Tibial artery (tissue), 4 donors: ENCODE results near the gene FAM3D.
"Not testable (repeated sequence)": the region's sequence is repeated elsewhere in the genome, so short reads cannot be mapped to it uniquely, and the experiment has no call there.

Experiments
- DNase-seq, 2 donors: peaks; one replicate each; pipeline ENCODE4 v3.0.0-alpha.2; 2019
- H3K27ac ChIP-seq, 2 donors: fragments of 200-600 bp; sonication (generic) in 1 of 2; 1 replicate in 1 of 2; 2 replicates in 1 of 2; pipeline ENCODE4 v1.5.1; 2018 to 2019; ENCODE audit warnings: mild to moderate bottlenecking in 1 of 2
- H3K27me3 ChIP-seq, 2 donors: fragments of 200-600 bp; sonication (generic) in 1 of 2; one replicate each; pipeline versions ENCODE4 v1.5.1 to v1.6.0; 2016 to 2019
- H3K36me3 ChIP-seq, 3 donors: fragments of 200-600 bp; sonication (generic) in 2 of 3; one replicate each; pipeline ENCODE4 v1.5.1; 2016 to 2019; ENCODE audit warnings: mild to moderate bottlenecking in 2 of 3
- H3K4me1 ChIP-seq, 4 donors: fragments of 200-600 bp; sonication (generic) in 2 of 4; 1 replicate in 3 of 4; 2 replicates in 1 of 4; pipeline ENCODE4 v1.5.1; 2016 to 2019
- H3K4me3 ChIP-seq, 2 donors: fragments of 200-600 bp; sonication (generic) in 1 of 2; 1 replicate in 1 of 2; 2 replicates in 1 of 2; pipeline ENCODE4 v1.5.1; 2018 to 2019; ENCODE audit warnings: mild to moderate bottlenecking in 2 of 2
- H3K9me3 ChIP-seq, 3 donors: fragments of 200-600 bp; sonication (generic) in 1 of 3; one replicate each; pipeline ENCODE4 v1.5.1; 2016 to 2019
- CTCF ChIP-seq, 2 experiments: fragments of 200-600 bp in 1 of 2; fragments of 450-650 bp in 1 of 2; IDR thresholded peaks; one replicate each; pipeline ENCODE4 v1.5.1; 2017 to 2019; ENCODE audit warnings: antibody characterized with exemption in 2 of 2, mild to moderate bottlenecking in 1 of 2, moderate library complexity in 1 of 2
- intact Hi-C: fragments of 100-400 bp; cut with DNase I; formaldehyde crosslinking; loops from one replicate; pipeline ENCODE4 v1.15.0; 2023; ENCODE audit warnings: low total_unique reads

Gene FAM3D

GRCh38 chr3:58680879-58681525 is 14.4 kb upstream of the FAM3D start:
- Histone ChIP-seq H3K27me3 (peaks cover 0 to 5% of the 10 kb centered on the region in 2 donors), H3K9me3 (no peaks in the 10 kb centered on the region), H3K36me3 (no peaks in the 10 kb centered on the region), H3K4me1 (no peaks in the 10 kb centered on the region), H3K4me3 (no peak overlapping the region), H3K27ac (no peak overlapping the region)
- DNase-seq: no peak
- intact Hi-C loops: no loop called here
- TF ChIP-seq CTCF (IDR thresholded peaks at IDR 0.05): no peak

GRCh38 chr3:58679974-58680666 is 13.5 kb upstream of the FAM3D start:
- Histone ChIP-seq H3K4me3 (no peak overlapping the region), H3K27me3 (peaks cover 0 to 5% of the 10 kb centered on the region in 2 donors), H3K36me3 (no peaks in the 10 kb centered on the region), H3K27ac (no peak overlapping the region), H3K4me1 (no peaks in the 10 kb centered on the region), H3K9me3 (no peaks in the 10 kb centered on the region)
- DNase-seq: no peak
- intact Hi-C loops: no loop called here
- no peak for TF ChIP-seq CTCF (IDR thresholded peaks at IDR 0.05)

- no peak for TF ChIP-seq CTCF (IDR thresholded peaks at IDR 0.05)
- H3K27ac ChIP-seq: no peak overlapping the region
- intact Hi-C loops: no loop called here
- H3K27me3 ChIP-seq: peaks cover 0 to 5% of the 10 kb centered on the region in 2 donors
- no peaks in the 10 kb centered on the region for H3K9me3 ChIP-seq
- no peaks in the 10 kb centered on the region for H3K4me1 ChIP-seq
- no peaks in the 10 kb centered on the region for H3K36me3 ChIP-seq
- DNase-seq: no peak
- no peak overlapping the region for H3K4me3 ChIP-seq
These were observed 12.9 kb upstream of the FAM3D start for GRCh38 chr3:58679446-58679845.

GRCh38 chr3:58678177-58678970 is 11.8 kb upstream of the FAM3D start:
- H3K36me3 ChIP-seq, H3K27me3 ChIP-seq, H3K27ac ChIP-seq, DNase-seq, H3K4me1 ChIP-seq, intact Hi-C loops, H3K9me3 ChIP-seq, H3K4me3 ChIP-seq: not testable (repeated sequence)

GRCh38 chr3:58672880-58673279 is 6.3 kb upstream of the FAM3D start:
- H3K4me3 ChIP-seq: no peak overlapping the region
- TF ChIP-seq CTCF (IDR thresholded peaks at IDR 0.05): no peak
- no peak overlapping the region for H3K27ac ChIP-seq
- H3K4me1 ChIP-seq: no peaks in the 10 kb centered on the region
- no peak for DNase-seq
- intact Hi-C loops: no loop called here
- H3K9me3 ChIP-seq: no peaks in the 10 kb centered on the region
- no peaks in the 10 kb centered on the region for H3K27me3 ChIP-seq
- H3K36me3 ChIP-seq: no peaks in the 10 kb centered on the region

GRCh38 chr3:58672451-58672850 is 5.9 kb upstream of the FAM3D start:
- H3K4me1 ChIP-seq: no peaks in the 10 kb centered on the region

More at GRCh38 chr3:58672451-58672850, 5.9 kb upstream of the FAM3D start:
- Histone ChIP-seq H3K4me3 (no peak overlapping the region), H3K27me3 (no peaks in the 10 kb centered on the region), H3K9me3 (no peaks in the 10 kb centered on the region), H3K36me3 (no peaks in the 10 kb centered on the region), H3K27ac (no peak overlapping the region)
- no peak for DNase-seq
- TF ChIP-seq CTCF (IDR thresholded peaks at IDR 0.05): no peak
- intact Hi-C loops: no loop called here
